Measurements from ENCODE around the gene WDR5B. TPM values are rescaled to one million over a fixed set of nuclear protein-coding genes. Genes with fewer than 3 reads are reported as not detected.
A peak's percentile ranks its signal among the peaks of the same experiment; 100 is the strongest.
"Not testable (repeated sequence)": the region's sequence is repeated elsewhere in the genome, so short reads cannot be mapped to it uniquely, and the experiment has no call there.

WDR5B gene
- total RNA-seq, 1 donor = 9.8 TPM

DNA sequence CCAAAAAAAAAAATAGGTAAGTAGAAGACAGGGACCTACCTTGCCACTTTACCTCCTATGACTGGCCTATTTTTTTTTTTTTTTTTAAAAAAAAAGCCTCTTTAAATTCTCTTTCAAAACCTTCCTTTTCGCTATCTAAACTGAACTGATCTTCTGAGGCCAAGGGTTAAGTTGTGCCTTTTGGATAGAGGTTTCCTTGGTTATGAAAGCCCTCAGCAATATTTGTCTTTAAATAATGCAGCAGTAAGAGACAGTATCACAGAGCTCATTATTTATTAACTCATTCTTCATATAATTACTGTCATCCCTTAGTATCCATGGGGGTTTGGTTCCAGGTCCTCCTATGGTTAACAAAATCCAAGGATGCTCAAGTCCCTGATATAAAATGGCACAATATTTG is 41.8 kb downstream of the WDR5B start:
- peaks cover 19% of the 10 kb centered on the region for H3K79me2 ChIP-seq (ENCODE audit: insufficient read depth, low read length)
- no peak for DNase-seq (ENCODE audit: insufficient read length, low spot score, missing footprints)
- H3K4me2 ChIP-seq (ENCODE audit: insufficient read depth, low read length) = no peak overlapping the region
- no peak overlapping the region for H2AFZ ChIP-seq (ENCODE audit: low read length)
- no peak for TF ChIP-seq CTCF (IDR thresholded peaks at IDR 0.05; ENCODE audit: extremely low read depth, low read depth, low read length)
- no peaks in the 10 kb centered on the region for H3K9me3 ChIP-seq (ENCODE audit: low read depth, low read length)
- H3K27ac ChIP-seq (ENCODE audit: low read depth, low read length) = no peak overlapping the region
- H3K4me1 ChIP-seq (ENCODE audit: insufficient read depth, low read length) = no peaks in the 10 kb centered on the region
- H4K20me1 ChIP-seq (ENCODE audit: insufficient read depth, low read length) = no peaks in the 10 kb centered on the region
- no peaks in the 10 kb centered on the region for H3K27me3 ChIP-seq (ENCODE audit: insufficient read depth, low read length)
- H3K36me3 ChIP-seq (ENCODE audit: insufficient read depth, low read length) = no peaks in the 10 kb centered on the region
- H3K4me3 ChIP-seq (ENCODE audit: insufficient read depth, low read length) = no peak overlapping the region

DNA sequence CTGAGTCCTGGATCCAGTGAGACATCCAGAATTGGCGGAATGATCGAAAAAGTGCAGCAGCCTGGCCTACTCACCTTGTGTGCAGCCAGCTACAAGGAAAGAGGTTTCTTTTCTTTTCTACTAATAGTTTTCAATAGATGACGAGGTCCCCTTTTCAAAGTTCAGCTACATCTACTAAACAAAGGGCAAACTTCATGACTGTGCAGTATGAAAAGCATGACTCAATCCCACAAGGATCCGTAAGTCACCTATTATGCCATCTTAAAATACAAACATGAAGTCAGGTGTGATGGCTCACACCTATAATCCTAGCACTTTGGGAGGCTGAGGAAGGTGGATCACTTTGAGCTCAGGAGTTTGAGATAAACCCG is 49.5 kb downstream of the WDR5B start:
- H4K20me1 ChIP-seq (ENCODE audit: insufficient read depth, low read length) = no peaks in the 10 kb centered on the region
- H3K4me3 ChIP-seq (ENCODE audit: insufficient read depth, low read length) = no peak overlapping the region
- H3K79me2 ChIP-seq (ENCODE audit: insufficient read depth, low read length) = no peaks in the 10 kb centered on the region
- H3K27ac ChIP-seq (ENCODE audit: low read depth, low read length) = no peak overlapping the region
- no peaks in the 10 kb centered on the region for H3K27me3 ChIP-seq (ENCODE audit: insufficient read depth, low read length)
- H2AFZ ChIP-seq (ENCODE audit: low read length) = no peak overlapping the region
- no peaks in the 10 kb centered on the region for H3K4me1 ChIP-seq (ENCODE audit: insufficient read depth, low read length)
- DNase-seq (ENCODE audit: insufficient read length, low spot score, missing footprints) = no peak
- peaks cover 6% of the 10 kb centered on the region for H3K36me3 ChIP-seq (ENCODE audit: insufficient read depth, low read length)
- no peak overlapping the region for H3K4me2 ChIP-seq (ENCODE audit: insufficient read depth, low read length)
- no peaks in the 10 kb centered on the region for H3K9me3 ChIP-seq (ENCODE audit: low read depth, low read length)
- no peak for TF ChIP-seq CTCF (IDR thresholded peaks at IDR 0.05; ENCODE audit: extremely low read depth, low read depth, low read length)

DNA sequence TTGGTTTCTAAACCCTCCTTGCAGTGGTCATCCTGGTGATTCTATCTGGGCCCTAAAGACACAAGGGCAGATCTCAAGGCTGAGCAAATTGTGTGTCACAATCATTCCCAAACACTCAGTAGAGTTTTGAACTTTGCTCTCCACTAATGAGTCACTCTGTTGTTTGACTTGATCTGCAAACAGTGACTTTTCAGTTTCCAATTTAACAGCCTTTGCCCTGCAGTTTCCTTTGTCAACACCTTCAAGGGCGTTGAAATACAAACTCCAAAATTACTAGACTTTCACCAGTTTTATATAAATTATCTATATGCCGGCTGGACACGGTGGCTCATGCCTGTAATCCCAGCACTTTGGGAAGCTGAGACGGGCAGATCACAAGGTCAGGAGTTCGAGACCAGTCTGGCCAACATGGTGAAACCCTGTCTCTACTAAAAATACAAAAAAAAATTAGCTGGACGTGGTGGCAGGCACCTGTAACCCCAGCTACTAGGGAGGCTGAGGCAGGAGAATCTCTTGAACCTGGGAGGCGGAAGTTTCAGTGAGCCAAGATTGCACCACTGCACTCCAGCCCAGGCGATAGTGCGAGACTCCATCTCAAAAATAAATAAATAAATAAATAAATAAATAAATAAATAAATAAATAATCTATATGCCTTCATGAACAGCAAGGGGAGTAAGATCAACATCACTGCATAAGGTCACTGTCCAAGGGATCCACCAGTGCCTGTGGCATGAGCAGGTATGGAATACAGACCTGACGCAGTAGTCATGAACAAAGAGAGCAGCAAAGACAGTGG is 50.1 kb downstream of the WDR5B start:
- H3K4me2 ChIP-seq (ENCODE audit: insufficient read depth, low read length); H4K20me1 ChIP-seq (ENCODE audit: insufficient read depth, low read length); H3K4me3 ChIP-seq (ENCODE audit: insufficient read depth, low read length); H3K36me3 ChIP-seq (ENCODE audit: insufficient read depth, low read length); H3K79me2 ChIP-seq (ENCODE audit: insufficient read depth, low read length); H3K9me3 ChIP-seq (ENCODE audit: low read depth, low read length); H3K4me1 ChIP-seq (ENCODE audit: insufficient read depth, low read length); H3K27me3 ChIP-seq (ENCODE audit: insufficient read depth, low read length); H2AFZ ChIP-seq (ENCODE audit: low read length); DNase-seq (ENCODE audit: insufficient read length, low spot score, missing footprints): not testable (repeated sequence)
- H3K27ac ChIP-seq (ENCODE audit: low read depth, low read length) = peak overlapping the region; percentile 9

GRCh38 chr3:122365073-122365472 is 50.8 kb downstream of the WDR5B start:
- Histone ChIP-seq H2AFZ (ENCODE audit: low read length) (no peak overlapping the region), H3K4me1 (ENCODE audit: insufficient read depth, low read length) (no peaks in the 10 kb centered on the region), H3K27ac (ENCODE audit: low read depth, low read length) (peak overlapping the region; percentile 9), H4K20me1 (ENCODE audit: insufficient read depth, low read length) (no peaks in the 10 kb centered on the region), H3K36me3 (ENCODE audit: insufficient read depth, low read length) (peaks cover 6% of the 10 kb centered on the region), H3K4me3 (ENCODE audit: insufficient read depth, low read length) (no peak overlapping the region), H3K4me2 (ENCODE audit: insufficient read depth, low read length) (no peak overlapping the region), H3K9me3 (ENCODE audit: low read depth, low read length) (no peaks in the 10 kb centered on the region), H3K27me3 (ENCODE audit: insufficient read depth, low read length) (no peaks in the 10 kb centered on the region), H3K79me2 (ENCODE audit: insufficient read depth, low read length) (no peaks in the 10 kb centered on the region)
- no peak for DNase-seq (ENCODE audit: insufficient read length, low spot score, missing footprints)
- TF ChIP-seq CTCF (IDR thresholded peaks at IDR 0.05; ENCODE audit: extremely low read depth, low read depth, low read length) = no peak

All from osteoblast (primary cell).